WTC11 (cell line): Measurements from ENCODE around the gene ACVR1. TPM values are rescaled to one million over a fixed set of nuclear protein-coding genes. Genes with fewer than 3 reads are reported as not detected.

ENCODE experiments used
- ATAC-seq: fragments of 200-7000 bp; cut with Tn5 transposase; 2 replicates; pipeline ENCODE4 v1.10.0; 2021; ENCODE audit warnings: mild to moderate bottlenecking, moderate library complexity
- CTCF ChIA-PET: fragments of 300-600 bp; sonication (Branson Sonifier 250); formaldehyde crosslinking; loops from one replicate; lab custom pipeline; 2021; ENCODE audit warnings: antibody characterized with exemption; lab: Charles Lee
- POLR2A ChIA-PET: fragments of 350-600 bp; sonication (Branson Sonifier 250); formaldehyde crosslinking; loops from one replicate; lab custom pipeline; 2021; ENCODE audit warnings: antibody characterized with exemption; lab: Charles Lee
- DNase-seq: peaks from one replicate; pipeline ENCODE4 v3.0.0; 2021; ENCODE audit warnings: low spot score
- H3K27ac Mint-ChIP-seq: 2 replicates; pipeline ENCODE4 v1.8.0; 2021; ENCODE audit warnings: mixed read lengths
- H3K27me3 Mint-ChIP-seq: 2 replicates; pipeline ENCODE4 v1.8.0; 2021; ENCODE audit warnings: low read depth, mild to moderate bottlenecking, moderate library complexity, mixed read lengths
- H3K36me3 Mint-ChIP-seq: 2 replicates; pipeline ENCODE4 v1.8.0; 2021; ENCODE audit warnings: mixed read lengths
- H3K4me1 Mint-ChIP-seq: 2 replicates; pipeline ENCODE4 v1.8.0; 2022; ENCODE audit warnings: mixed read lengths
- H3K4me3 Mint-ChIP-seq: 2 replicates; pipeline ENCODE4 v1.8.0; 2021; ENCODE audit warnings: mild to moderate bottlenecking, moderate library complexity, mixed read lengths
- H3K9me3 Mint-ChIP-seq: 2 replicates; pipeline ENCODE4 v1.8.0; 2021; ENCODE audit warnings: mixed read lengths
- AFF4 ChIP-seq: sonication (generic); formaldehyde crosslinking; IDR thresholded peaks from 2 replicates; pipeline ENCODE4 v1.8.1; 2023; ENCODE audit warnings: mild to moderate bottlenecking, missing genetic modification reagents, borderline replicate concordance
- AR ChIP-seq: fragments of 250-450 bp; sonication (Bioruptor Pico); IDR thresholded peaks from 2 replicates; pipeline ENCODE4 v1.9.0; 2021; ENCODE audit warnings: mild to moderate bottlenecking
- CREM ChIP-seq: sonication (generic); formaldehyde crosslinking; IDR thresholded peaks from 2 replicates; pipeline ENCODE4 v1.8.1; 2022; ENCODE audit warnings: mild to moderate bottlenecking, missing genetic modification reagents, moderate library complexity
- E2F4 ChIP-seq: sonication (generic); formaldehyde crosslinking; IDR thresholded peaks from 2 replicates; pipeline ENCODE4 v1.8.1; 2022; ENCODE audit warnings: low read depth, mild to moderate bottlenecking, moderate library complexity, missing genetic modification reagents, borderline replicate concordance
- ELF4 ChIP-seq: sonication (generic); formaldehyde crosslinking; IDR thresholded peaks from 2 replicates; pipeline ENCODE4 v1.8.1; 2022; ENCODE audit warnings: low read depth, mild to moderate bottlenecking, moderate library complexity, missing genetic modification reagents
- ESRRA ChIP-seq: sonication (generic); formaldehyde crosslinking; IDR thresholded peaks from 2 replicates; pipeline ENCODE4 v1.8.1; 2022; ENCODE audit warnings: mild to moderate bottlenecking, missing genetic modification reagents, borderline replicate concordance
- FOXP4 ChIP-seq: sonication (generic); formaldehyde crosslinking; IDR thresholded peaks from 2 replicates; pipeline ENCODE4 v1.8.0; 2022; ENCODE audit warnings: mild to moderate bottlenecking, missing genetic modification reagents
- GABPB1 ChIP-seq: sonication (generic); formaldehyde crosslinking; IDR thresholded peaks from 2 replicates; pipeline ENCODE4 v1.8.1; 2023; ENCODE audit warnings: mild to moderate bottlenecking, missing genetic modification reagents
- NR3C1 ChIP-seq: sonication (generic); formaldehyde crosslinking; conservative IDR thresholded peaks from 2 replicates; pipeline ENCODE4 v1.8.1; 2023; ENCODE audit warnings: low read depth, mild to moderate bottlenecking, missing genetic modification reagents
- PRRX2 ChIP-seq: fragments of 250-450 bp; sonication (Bioruptor Pico); IDR thresholded peaks from 2 replicates; pipeline ENCODE4 v1.8.0; 2021; ENCODE audit warnings: mild to moderate bottlenecking
- STAT6 ChIP-seq: sonication (generic); formaldehyde crosslinking; conservative IDR thresholded peaks from 2 replicates; pipeline ENCODE4 v1.8.1; 2023; ENCODE audit warnings: mild to moderate bottlenecking, low read depth, missing genetic modification reagents, moderate library complexity
- ZNF138 ChIP-seq: sonication (generic); formaldehyde crosslinking; conservative IDR thresholded peaks from 2 replicates; pipeline ENCODE4 v1.8.1; 2022; ENCODE audit warnings: mild to moderate bottlenecking, moderate library complexity, missing genetic modification reagents
- ZNF263 ChIP-seq: sonication (generic); formaldehyde crosslinking; IDR thresholded peaks from 2 replicates; pipeline ENCODE4 v1.8.1; 2022; ENCODE audit warnings: low read depth, mild to moderate bottlenecking, moderate library complexity, missing genetic modification reagents
- ZNF396 ChIP-seq: fragments of 250-450 bp; sonication (Bioruptor Pico); IDR thresholded peaks from 2 replicates; pipeline ENCODE4 v1.8.0; 2021; ENCODE audit warnings: mild to moderate bottlenecking, moderate library complexity, borderline replicate concordance
- ZNF416 ChIP-seq: fragments of 250-450 bp; sonication (Bioruptor Pico); IDR thresholded peaks from 2 replicates; pipeline ENCODE4 v1.9.0; 2021; ENCODE audit warnings: mild to moderate bottlenecking, inconsistent platforms
- ZNF423 ChIP-seq: fragments of 250-450 bp; sonication (Bioruptor Pico); IDR thresholded peaks from 2 replicates; pipeline ENCODE4 v2.1.2; 2022; ENCODE audit warnings: mild to moderate bottlenecking, moderate library complexity
- total RNA-seq: library from RNA; stranded (reverse); gene quantifications from 3 replicates; pipeline ENCODE4 v1.2.3, GENCODE V29; 2021

The ACVR1 gene
- total RNA-seq, 1 experiment from 2014 or later = 19.2 TPM

- CTCF ChIA-PET = interaction anchor here (0.5 to 1.5 kb wide), 10 partner anchors 11 to 491 kb away, joined by 3 to 5 read pairs (median 3); partner anchors contain the start of gene ERMN
- no peaks in the 10 kb centered on the region; the same call in 1 of the 2 replicates for H3K36me3 Mint-ChIP-seq
- H3K27ac Mint-ChIP-seq = no peak overlapping the region
- POLR2A ChIA-PET = interaction anchor here (1.0 kb wide), 1 partner anchor 10 kb away, joined by 3 read pairs; no protein-coding TSS in a partner anchor
- no peak overlapping the region for H3K4me3 Mint-ChIP-seq
- H3K9me3 Mint-ChIP-seq = no peaks in the 10 kb centered on the region
- ATAC-seq (peak; percentile 58; the same call in 1 of the 2 replicates), DNase-seq (no peak)
- H3K27me3 Mint-ChIP-seq = no peaks in the 10 kb centered on the region
- H3K4me1 Mint-ChIP-seq = peaks cover 2% of the 10 kb centered on the region
- TF ChIP-seq FOXP4 (CRISPR knock-in tag) (no peak), NR3C1 (CRISPR knock-in tag) (no peak), STAT6 (no peak), CREM (CRISPR knock-in tag) (no peak), AFF4 (CRISPR knock-in tag) (no peak), AR (CRISPR knock-in tag) (no peak), E2F4 (CRISPR knock-in tag) (no peak), ELF4 (CRISPR knock-in tag) (no peak), ZNF138 (CRISPR knock-in tag) (no peak), ZNF396 (CRISPR knock-in tag) (no peak), ZNF263 (no peak), ZNF416 (CRISPR knock-in tag) (no peak), ZNF423 (CRISPR knock-in tag) (no peak), ESRRA (CRISPR knock-in tag) (no peak), GABPB1 (CRISPR knock-in tag) (no peak), PRRX2 (CRISPR knock-in tag) (no peak)
Measured at GRCh38 chr2:157793053-157793612, 83.0 kb downstream of the ACVR1 start.
